ENCODE measurements around the gene HOXA3. TPM values are rescaled to one million over a fixed set of nuclear protein-coding genes. Genes with fewer than 3 reads are reported as not detected.

HOXA3 gene
- total RNA-seq, 1 experiment from 2014 or later, result 30.2 TPM

GRCh38 chr7:27185013-27185853 lies 32.9 kb upstream of the HOXA3 start, which contains the start of gene HOXA11:
HOXA11 (minus strand) TSS chr7:27185232; CDS start chr7:27185144, 88 bp downstream.
- Histone ChIP-seq H3K36me3 (ENCODE audit: control insufficient read depth, insufficient read depth, low read length) (no peaks in the 10 kb centered on the region), H3K27ac (ENCODE audit: low read length) (peak within 1 kb of the TSS; percentile 71), H3K9me3 (ENCODE audit: control insufficient read depth, insufficient read depth, low read depth, low read length) (no peaks in the 10 kb centered on the region), H3K4me1 (ENCODE audit: control insufficient read depth, insufficient read depth, low read length) (peaks cover 14% of the 10 kb centered on the region), H3K4me3 (ENCODE audit: low read depth in 2 of 2, low read length in 2 of 2) (peak within 1 kb of the TSS; percentile 53 to 88), H3K27me3 (ENCODE audit: control insufficient read depth, insufficient read depth, low read length) (no peaks in the 10 kb centered on the region)
- TF ChIP-seq REST (IDR thresholded peaks at IDR 0.05; ENCODE audit: insufficient read depth in 1 of 2, low read depth in 2 of 2, low read length in 1 of 2) (no peak), TCF7L2 (IDR thresholded peaks at IDR 0.05; ENCODE audit: low read depth, low read length) (no peak), POLR2AphosphoS5 (IDR thresholded peaks at IDR 0.05; ENCODE audit: low read depth, low read length) (no peak), SIN3A (IDR thresholded peaks at IDR 0.05; ENCODE audit: borderline replicate concordance, insufficient read depth, low read depth, low read length) (no peak)
- TF ChIP-seq, protein P1, sequence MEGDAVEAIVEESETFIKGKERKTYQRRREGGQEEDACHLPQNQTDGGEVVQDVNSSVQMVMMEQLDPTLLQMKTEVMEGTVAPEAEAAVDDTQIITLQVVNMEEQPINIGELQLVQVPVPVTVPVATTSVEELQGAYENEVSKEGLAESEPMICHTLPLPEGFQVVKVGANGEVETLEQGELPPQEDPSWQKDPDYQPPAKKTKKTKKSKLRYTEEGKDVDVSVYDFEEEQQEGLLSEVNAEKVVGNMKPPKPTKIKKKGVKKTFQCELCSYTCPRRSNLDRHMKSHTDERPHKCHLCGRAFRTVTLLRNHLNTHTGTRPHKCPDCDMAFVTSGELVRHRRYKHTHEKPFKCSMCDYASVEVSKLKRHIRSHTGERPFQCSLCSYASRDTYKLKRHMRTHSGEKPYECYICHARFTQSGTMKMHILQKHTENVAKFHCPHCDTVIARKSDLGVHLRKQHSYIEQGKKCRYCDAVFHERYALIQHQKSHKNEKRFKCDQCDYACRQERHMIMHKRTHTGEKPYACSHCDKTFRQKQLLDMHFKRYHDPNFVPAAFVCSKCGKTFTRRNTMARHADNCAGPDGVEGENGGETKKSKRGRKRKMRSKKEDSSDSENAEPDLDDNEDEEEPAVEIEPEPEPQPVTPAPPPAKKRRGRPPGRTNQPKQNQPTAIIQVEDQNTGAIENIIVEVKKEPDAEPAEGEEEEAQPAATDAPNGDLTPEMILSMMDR (IDR thresholded peaks at IDR 0.05), result no peak
- no peak for ATAC-seq
- CTCF ChIA-PET, result no interaction called here
- POLR2A ChIA-PET, result interaction anchor here (0.6 kb wide), 1 partner anchor 1177 kb away, joined by 5 read pairs; no protein-coding TSS in a partner anchor
- DNase-seq (ENCODE audit: low read depth, low spot score), result no peak
- in situ Hi-C loops (cut with HindIII; ENCODE audit: low pct_unique_long_range_greater_than_20kb, low sequenced_read_pairs) (no loop called here), intact Hi-C loops (cut with micrococcal nuclease; ENCODE audit: unreplicated experiment) (no loop called here)
- BruUV-seq (replicated peaks), result no TSS peak

- in situ Hi-C loops (cut with HindIII; ENCODE audit: low pct_unique_long_range_greater_than_20kb, low sequenced_read_pairs) (no loop called here), intact Hi-C loops (cut with micrococcal nuclease; ENCODE audit: unreplicated experiment) (no loop called here)
- H3K27me3 ChIP-seq (ENCODE audit: control insufficient read depth, insufficient read depth, low read length), result no peaks in the 10 kb centered on the region
- H3K4me1 ChIP-seq (ENCODE audit: control insufficient read depth, insufficient read depth, low read length), result peaks cover 18% of the 10 kb centered on the region
- no peaks in the 10 kb centered on the region for H3K36me3 ChIP-seq (ENCODE audit: control insufficient read depth, insufficient read depth, low read length)
- ChIA-PET POLR2A (interaction anchor here (0.6 kb wide), 1 partner anchor 1176 kb away, joined by 5 read pairs; no protein-coding TSS in a partner anchor), CTCF (interaction anchor here (0.7 kb wide), 1 partner anchor 293 kb away, joined by 7 read pairs; no protein-coding TSS in a partner anchor)
- TF ChIP-seq, protein P1 (IDR thresholded peaks at IDR 0.05), result no peak
- 0 out of 2 replicates have a peak, but pooled peaks have one; percentile 45 for TF ChIP-seq TCF7L2 (IDR thresholded peaks at IDR 0.05; ENCODE audit: low read depth, low read length)
- peak overlapping the region; percentile 53 to 88 for H3K4me3 ChIP-seq (ENCODE audit: low read depth in 2 of 2, low read length in 2 of 2)
- BruUV-seq (replicated peaks), result no TSS peak
- DNase-seq (ENCODE audit: low read depth, low spot score) (no peak), ATAC-seq (peak; percentile 63)
- H3K9me3 ChIP-seq (ENCODE audit: control insufficient read depth, insufficient read depth, low read depth, low read length), result no peaks in the 10 kb centered on the region
- peak overlapping the region; percentile 71 for H3K27ac ChIP-seq (ENCODE audit: low read length)
Observed at GRCh38 chr7:27184337-27185012, 32.1 kb upstream of the HOXA3 start.
